Spleen (tissue), 11 donors: ENCODE data around the gene ZNF319. TPM values are rescaled to one million over a fixed set of nuclear protein-coding genes. Genes with fewer than 3 reads are reported as not detected.
A peak's percentile ranks its signal among the peaks of the same experiment; 100 is the strongest.

ENCODE experiments used
- DNase-seq: peaks from one replicate; pipeline ENCODE4 v3.0.0-alpha.2; 2020
- H3K27ac ChIP-seq, 8 donors: fragments of 200-600 bp; sonication (generic) in 7 of 8; 1 replicate in 4 of 8; 2 replicates in 4 of 8; pipeline versions ENCODE4 v1.5.0 to v1.8.0; 2016 to 2021; ENCODE audit warnings: inconsistent platforms in 4 of 8, mild to moderate bottlenecking in 4 of 8, moderate library complexity in 1 of 8
- H3K27me3 ChIP-seq, 7 donors: fragments of 200-600 bp; sonication (generic) in 6 of 7; replicated peaks in 1 of 7; 1 replicate in 4 of 7; 2 replicates in 3 of 7; pipeline versions ENCODE4 v1.5.0 to v1.8.0; 2016 to 2021; ENCODE audit warnings: inconsistent platforms in 3 of 7, mild to moderate bottlenecking in 1 of 7
- H3K36me3 ChIP-seq, 6 donors: fragments of 200-600 bp; sonication (generic) in 5 of 6; 1 replicate in 4 of 6; 2 replicates in 2 of 6; pipeline versions ENCODE4 v1.5.0 to v1.8.0; 2016 to 2021; ENCODE audit warnings: inconsistent platforms in 2 of 6
- H3K4me1 ChIP-seq, 6 donors: fragments of 200-600 bp; sonication (generic) in 5 of 6; 1 replicate in 3 of 6; 2 replicates in 3 of 6; pipeline versions ENCODE4 v1.5.0 to v1.8.0; 2016 to 2021; ENCODE audit warnings: inconsistent platforms in 3 of 6
- H3K4me3 ChIP-seq, 8 donors: fragments of 200-600 bp; sonication (generic) in 7 of 8; 1 replicate in 4 of 8; 2 replicates in 4 of 8; pipeline versions ENCODE4 v1.5.0 to v1.8.0; 2016 to 2021; ENCODE audit warnings: inconsistent platforms in 4 of 8, mild to moderate bottlenecking in 4 of 8, moderate library complexity in 2 of 8
- H3K9me3 ChIP-seq, 8 donors: fragments of 200-600 bp; sonication (generic) in 7 of 8; 1 replicate in 4 of 8; 2 replicates in 4 of 8; pipeline versions ENCODE4 v1.5.0 to v1.8.0; 2016 to 2021; ENCODE audit warnings: inconsistent platforms in 4 of 8
- CTCF ChIP-seq, 11 experiments: fragments of 200-600 bp in 7 of 11; fragments of 450-650 bp in 4 of 11; sonication (generic) in 4 of 11; IDR thresholded peaks in 8 of 11; conservative IDR thresholded peaks in 3 of 11; 1 replicate in 7 of 11; 2 replicates in 4 of 11; pipeline versions ENCODE4 v1.4.0 to v1.8.0; 2016 to 2021; ENCODE audit warnings: antibody characterized with exemption in 11 of 11, inconsistent platforms in 4 of 11, mild to moderate bottlenecking in 1 of 11
- POLR2A ChIP-seq, 3 donors: fragments of 450-650 bp; IDR thresholded peaks; one replicate each; pipeline ENCODE4 v1.5.1; 2017; ENCODE audit warnings: antibody characterized with exemption in 3 of 3, mild to moderate bottlenecking in 1 of 3
- POLR2AphosphoS5 ChIP-seq, 3 donors: sonication (generic); formaldehyde crosslinking; IDR thresholded peaks; one replicate each; pipeline ENCODE4 v1.5.1; 2017; ENCODE audit warnings: antibody characterized with exemption in 3 of 3
- WGBS, 5 donors: extraction: QIAGEN DNeasy Blood & Tissue Kit in 3 of 5; methylation state at CpG; one replicate each; pipeline versions ENCODE4 v1.1.5 to v1.1.7; 2013 to 2018; 5-methylcytosine and 5-hydroxymethylcytosine counted together
- intact Hi-C: fragments of 100-400 bp; cut with DNase I; formaldehyde crosslinking; loops from one replicate; pipeline ENCODE4 v1.15.0; 2023; ENCODE audit warnings: low total_unique reads
- polyA plus RNA-seq, 3 donors: library from polyadenylated mRNA; stranded (reverse); fragments of 200-250 nt; gene quantifications; one replicate each; pipeline ENCODE4 v1.2.1, GENCODE V29; 2013
- total RNA-seq, 7 donors: library from RNA; depleted of rRNA in 3 of 7; stranded (reverse); fragments of >200 nt in 3 of 7; fragmentation: NEBNext Ultra II Directional in 4 of 7; extraction: Animal tissue kit (Norgen Biotek cat#: 25700) in 4 of 7; gene quantifications; one replicate each; pipeline versions ENCODE4 v1.1.0 to v1.2.1, GENCODE V29; 2016 to 2021
- donor health status: healthy with polysubstance abuse.
- donor health status: DM: no; HTN: no; CAD: no; lungs with moderate emphysema.
- donor health status: DM: no; HTN: no; CAD: no.
- donor health status: Bipolar disorder and iron deficiency.
- donor health status: healthy.
- donor health status: DM: no; HTN: no; CAD: no.
- donor health status: DM: yes; HTN: yes; CAD: no.

Gene ZNF319
- total and polyA plus RNA-seq, 10 donors, result 3.0 to 23.4 (median 16.1) TPM

DNA sequence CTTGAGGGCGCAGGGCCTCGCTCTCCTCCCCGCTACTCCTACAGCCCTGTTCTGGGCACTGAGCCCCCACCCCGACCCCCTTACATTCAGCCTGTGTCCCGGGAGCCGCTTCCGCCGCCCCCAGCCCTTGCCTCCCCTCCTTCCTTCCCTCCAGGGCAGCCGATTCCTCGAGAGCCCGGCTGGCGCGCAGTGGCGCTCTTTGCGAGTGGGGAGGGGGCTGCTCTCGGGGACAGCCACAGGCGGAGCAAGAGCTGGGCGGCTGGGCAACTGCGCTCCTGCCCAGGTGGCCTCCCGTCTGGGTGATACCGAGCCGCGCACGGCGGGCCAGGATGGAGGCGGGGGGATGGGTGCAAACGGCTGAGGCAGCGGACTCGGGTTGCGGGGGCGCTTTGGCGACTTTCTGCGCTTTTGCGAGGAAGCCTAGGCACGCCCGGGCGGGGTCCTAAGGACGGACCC lies 26.3 kb upstream of the ZNF319 start:
- no peak for DNase-seq

GRCh38 chr16:58026139-58026704 lies 25.8 kb upstream of the ZNF319 start:
- TF ChIP-seq CTCF (IDR thresholded peaks at IDR 0.05 in 8 of 11, conservative IDR thresholded peaks at IDR 0.05 in 3 of 11) (no peak), POLR2AphosphoS5 (IDR thresholded peaks at IDR 0.05) (peak in 1 of 3 donors; percentile 17)
- WGBS, 5 donors, result 0 to 3% (median 1%) methylated on average over 29 to 65 of the region's 65 CpGs
- Histone ChIP-seq H3K27ac (peak overlapping the region; percentile 42 to 84 (median 74)), H3K4me1 (peaks cover 21 to 89% (median 71%) of the 10 kb centered on the region in 6 donors), H3K36me3 (peaks cover 0 to 9% (median 0%) of the 10 kb centered on the region in 6 donors), H3K27me3 (peaks cover 0 to 52% (median 24%) of the 10 kb centered on the region in 7 donors), H3K4me3 (peak overlapping the region; percentile 71 to 91 (median 78)), H3K9me3 (no peaks in the 10 kb centered on the region)
- peak; percentile 78 for DNase-seq
- intact Hi-C loops, result no loop called here

More for the DNA sequence above, 26.3 kb upstream of the ZNF319 start:
- H3K4me1 ChIP-seq, result peaks cover 21 to 94% (median 73%) of the 10 kb centered on the region in 6 donors
- no peaks in the 10 kb centered on the region for H3K9me3 ChIP-seq
- WGBS, 5 donors, result 1 to 2% (median 2%) methylated on average over 33 to 38 of the region's 38 CpGs
- peaks cover 0 to 4% (median 0%) of the 10 kb centered on the region in 6 donors for H3K36me3 ChIP-seq
- H3K27ac ChIP-seq, result peak overlapping the region; percentile 42 to 84 (median 74)
- TF ChIP-seq POLR2A (IDR thresholded peaks at IDR 0.05) (no peak), POLR2AphosphoS5 (IDR thresholded peaks at IDR 0.05) (no peak), CTCF (IDR thresholded peaks at IDR 0.05 in 8 of 11, conservative IDR thresholded peaks at IDR 0.05 in 3 of 11) (no peak)
- H3K27me3 ChIP-seq, result peaks cover 0 to 52% (median 24%) of the 10 kb centered on the region in 7 donors
- peak overlapping the region; percentile 71 to 91 (median 78) for H3K4me3 ChIP-seq
- intact Hi-C loops, result no loop called here

GRCh38 chr16:58025351-58026138 lies 25.1 kb upstream of the ZNF319 start, which contains the start of gene MMP15:
Gene MMP15, plus strand, starts transcription at chr16:58025754. Its CDS starts 597 bp downstream, at chr16:58026351.
- Histone ChIP-seq H3K4me1 (peaks cover 21 to 89% (median 69%) of the 10 kb centered on the region in 6 donors), H3K27me3 (peaks cover 0 to 52% (median 24%) of the 10 kb centered on the region in 7 donors), H3K9me3 (no peaks in the 10 kb centered on the region), H3K36me3 (peaks cover 0 to 16% (median 0%) of the 10 kb centered on the region in 6 donors), H3K4me3 (peak within 1 kb of the TSS; percentile 71 to 91 (median 78)), H3K27ac (peak within 1 kb of the TSS; percentile 42 to 84 (median 74))
- intact Hi-C loops, result no loop called here
- TF ChIP-seq POLR2AphosphoS5 (IDR thresholded peaks at IDR 0.05) (peak in 2 of 3 donors; percentile 46 to 69), CTCF (IDR thresholded peaks at IDR 0.05 in 8 of 11, conservative IDR thresholded peaks at IDR 0.05 in 3 of 11) (no peak), POLR2A (IDR thresholded peaks at IDR 0.05) (no peak)
- peak; percentile 90 for DNase-seq
- 0 to 1% (median 0%) methylated on average over 41 to 90 of the region's 90 CpGs for whole genome bisulfite sequencing, 5 donors
